Measurements from ENCODE around the gene AK8. TPM values are rescaled to one million over a fixed set of nuclear protein-coding genes. Genes with fewer than 3 reads are reported as not detected.

Gene AK8
- total and polyA plus RNA-seq, 2 of the 4 experiments (the other 2 are of a cell fraction): under 0.01 to 0.09 TPM

DNA sequence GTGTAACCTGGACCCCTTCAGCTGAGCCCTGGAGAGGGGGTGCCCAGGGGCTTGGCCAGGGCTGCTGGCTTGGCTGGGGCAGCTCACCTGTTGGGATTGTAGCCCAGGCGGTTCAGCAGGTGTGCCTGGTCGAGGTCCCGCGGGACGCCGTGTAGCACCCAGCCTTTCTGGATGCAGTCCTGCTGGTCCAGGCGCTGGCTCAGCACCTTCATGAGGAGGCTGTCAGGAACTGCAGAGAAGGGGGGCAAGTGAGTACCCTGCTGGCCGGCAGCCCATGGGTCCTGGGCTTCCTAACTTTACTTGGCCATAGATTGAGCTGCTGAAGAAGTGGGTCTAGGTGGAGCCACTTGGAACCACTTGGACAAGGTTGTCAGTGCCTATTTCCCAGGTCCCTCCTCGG, 85.5 kb downstream of the AK8 start:
- TF ChIP-seq, protein P1, sequence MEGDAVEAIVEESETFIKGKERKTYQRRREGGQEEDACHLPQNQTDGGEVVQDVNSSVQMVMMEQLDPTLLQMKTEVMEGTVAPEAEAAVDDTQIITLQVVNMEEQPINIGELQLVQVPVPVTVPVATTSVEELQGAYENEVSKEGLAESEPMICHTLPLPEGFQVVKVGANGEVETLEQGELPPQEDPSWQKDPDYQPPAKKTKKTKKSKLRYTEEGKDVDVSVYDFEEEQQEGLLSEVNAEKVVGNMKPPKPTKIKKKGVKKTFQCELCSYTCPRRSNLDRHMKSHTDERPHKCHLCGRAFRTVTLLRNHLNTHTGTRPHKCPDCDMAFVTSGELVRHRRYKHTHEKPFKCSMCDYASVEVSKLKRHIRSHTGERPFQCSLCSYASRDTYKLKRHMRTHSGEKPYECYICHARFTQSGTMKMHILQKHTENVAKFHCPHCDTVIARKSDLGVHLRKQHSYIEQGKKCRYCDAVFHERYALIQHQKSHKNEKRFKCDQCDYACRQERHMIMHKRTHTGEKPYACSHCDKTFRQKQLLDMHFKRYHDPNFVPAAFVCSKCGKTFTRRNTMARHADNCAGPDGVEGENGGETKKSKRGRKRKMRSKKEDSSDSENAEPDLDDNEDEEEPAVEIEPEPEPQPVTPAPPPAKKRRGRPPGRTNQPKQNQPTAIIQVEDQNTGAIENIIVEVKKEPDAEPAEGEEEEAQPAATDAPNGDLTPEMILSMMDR (conservative IDR thresholded peaks at IDR 0.05; ENCODE audit: low read depth, low read length): no peak
- TF ChIP-seq BHLHE40 (IDR thresholded peaks at IDR 0.05; ENCODE audit: low read depth, low read length) (no peak), NFE2L2 (IDR thresholded peaks at IDR 0.05; ENCODE audit: low read depth, low read length) (no peak), MAZ (IDR thresholded peaks at IDR 0.05; ENCODE audit: borderline replicate concordance, low read depth, low read length) (no peak)
- no TSS peak for BruUV-seq (replicated peaks)

More for the DNA sequence above, 85.5 kb downstream of the AK8 start:
- H3K18ac ChIP-seq (ENCODE audit: low read depth, low read length): no peak overlapping the region
- H2BK5ac ChIP-seq (ENCODE audit: low read depth, low read length, poor library complexity, severe bottlenecking): no peak overlapping the region
- H2BK20ac ChIP-seq (ENCODE audit: low read depth, low read length): no peak overlapping the region
- no peak for DNase-seq
- H3K27ac ChIP-seq (ENCODE audit: insufficient read depth, low read length): no peak overlapping the region
- no peak overlapping the region for H2BK120ac ChIP-seq (ENCODE audit: low read depth, low read length)
- no peak overlapping the region for H3K14ac ChIP-seq (replicated peaks; ENCODE audit: low read depth, low read length)
- H3K56ac ChIP-seq (ENCODE audit: extremely low read depth, insufficient read depth, low read length): no peak overlapping the region
- H3K27me3 ChIP-seq (ENCODE audit: control insufficient read depth, insufficient read depth, low read length): peaks cover 33% of the 10 kb centered on the region
- POLR2A ChIA-PET (ENCODE audit: unreplicated experiment): no interaction called here
- no peaks in the 10 kb centered on the region for H4K20me1 ChIP-seq (ENCODE audit: insufficient read depth, low read length)
- no peaks in the 10 kb centered on the region for H3K36me3 ChIP-seq (ENCODE audit: control insufficient read depth, insufficient read depth, low read length)
- ATAC-seq (ENCODE audit: low read depth): no peak
- no peak overlapping the region for H3K9ac ChIP-seq (ENCODE audit: low read depth, low read length)
- no peak overlapping the region for H2AK5ac ChIP-seq (ENCODE audit: low read depth, low read length)
- no peak overlapping the region for H3K4me2 ChIP-seq (ENCODE audit: low read depth, low read length)
- dilution Hi-C loops (cut with HindIII; ENCODE audit: low sequenced_read_pairs, unreplicated experiment): no loop called here
- H2AFZ ChIP-seq (replicated peaks; ENCODE audit: low read length, poor library complexity): no peak overlapping the region
- no peak overlapping the region for H3K23ac ChIP-seq (ENCODE audit: low read depth, low read length)
- intact Hi-C loops (cut with micrococcal nuclease): no loop called here
- H4K91ac ChIP-seq (ENCODE audit: insufficient read depth, low read depth, low read length): no peak overlapping the region
- H3K4me1 ChIP-seq (ENCODE audit: control insufficient read depth, insufficient read depth, low read length): no peaks in the 10 kb centered on the region
- H3K4me3 ChIP-seq (ENCODE audit: insufficient read depth, low read depth, low read length): no peak overlapping the region
- 88% methylated on average over 3 of the region's 9 CpGs; no CpG with 5 or more reads in 1 of the 2 experiments for WGBS, 2 experiments (ENCODE audit: extremely low coverage in 2 of 2, insufficient read length in 1 of 2)
- no peaks in the 10 kb centered on the region for H3K9me3 ChIP-seq (ENCODE audit: control insufficient read depth, insufficient read depth, low read length)
- H3K79me1 ChIP-seq (ENCODE audit: low read depth in 1 of 2, low read length in 2 of 2): no peaks in the 10 kb centered on the region
- no peak overlapping the region for H2BK15ac ChIP-seq (ENCODE audit: low read depth, low read length)
- no peaks in the 10 kb centered on the region for H3K9me1 ChIP-seq (ENCODE audit: insufficient read depth, low read length)
- CTCF ChIA-PET: no interaction called here
- H4K5ac ChIP-seq (ENCODE audit: low read depth, low read length): no peak overlapping the region
- in situ Hi-C loops (cut with MboI; ENCODE audit: low sequenced_read_pairs): no loop called here
- no peak overlapping the region for H4K8ac ChIP-seq (ENCODE audit: low read depth in 2 of 2, low read length in 2 of 2)
- no peak overlapping the region for H2AK9ac ChIP-seq (replicated peaks; ENCODE audit: low read depth, low read length, poor library complexity)
- H3K4ac ChIP-seq (ENCODE audit: low read depth, low read length): no peak overlapping the region

All from IMR-90 (cell line).